Activated CD8-positive, alpha-beta memory T cell treated with anti-CD3 and anti-CD28 coated beads, Interleukin-2, amount 10 ng/mL, durations not matched to agents 7 days and 5 days (primary cell): ENCODE measurements around the gene PTPN7. TPM values are rescaled to one million over a fixed set of nuclear protein-coding genes. Genes with fewer than 3 reads are reported as not detected.
"Not testable (repeated sequence)": the region's sequence is repeated elsewhere in the genome, so short reads cannot be mapped to it uniquely, and the experiment has no call there.

Experiments used
- ATAC-seq: fragments of 150-1000 bp; cut with Tn5 transposase; one replicate; pipeline ENCODE4 v1.10.0; 2021; ENCODE audit warnings: moderate library complexity
- CTCF ChIA-PET: fragments of 350-600 bp; sonication (Branson Sonifier 250); formaldehyde crosslinking; loops from one replicate; lab custom pipeline; 2021; ENCODE audit warnings: antibody characterized with exemption; lab: Charles Lee
- DNase-seq: peaks from one replicate; pipeline ENCODE4 v3.0.0-alpha.2; 2020
- H3K27ac Mint-ChIP-seq: one replicate; pipeline ENCODE4 v1.8.0; 2021; ENCODE audit warnings: mild to moderate bottlenecking, mixed read lengths
- H3K27me3 Mint-ChIP-seq: one replicate; pipeline ENCODE4 v1.8.0; 2021; ENCODE audit warnings: mixed read lengths
- H3K36me3 Mint-ChIP-seq: one replicate; pipeline ENCODE4 v1.8.0; 2021; ENCODE audit warnings: mild to moderate bottlenecking, mixed read lengths
- H3K4me1 Mint-ChIP-seq: one replicate; pipeline ENCODE4 v1.8.0; 2021; ENCODE audit warnings: mixed read lengths
- H3K4me3 Mint-ChIP-seq: one replicate; pipeline ENCODE4 v1.8.0; 2021; ENCODE audit warnings: mild to moderate bottlenecking, moderate library complexity, mixed read lengths
- H3K9me3 Mint-ChIP-seq: one replicate; pipeline ENCODE4 v1.8.0; 2022; ENCODE audit warnings: low read depth, mixed read lengths
- total RNA-seq, 2 experiments: library from RNA; stranded (reverse); gene quantifications; one replicate each; pipeline ENCODE4 v1.2.3, GENCODE V29; 2021

Gene PTPN7
- total RNA-seq, 2 experiments from 2014 or later = 228 to 410 TPM

GRCh38 chr1:202171292-202172014 is 11.1 kb upstream of the PTPN7 start:
- peaks cover 13% of the 10 kb centered on the region for H3K4me1 Mint-ChIP-seq
- DNase-seq = no peak
- no peak for ATAC-seq
- H3K27ac Mint-ChIP-seq = no peak overlapping the region
- no peak overlapping the region for H3K4me3 Mint-ChIP-seq
- no peaks in the 10 kb centered on the region for H3K9me3 Mint-ChIP-seq
- H3K36me3 Mint-ChIP-seq = no peaks in the 10 kb centered on the region
- no peaks in the 10 kb centered on the region for H3K27me3 Mint-ChIP-seq
- CTCF ChIA-PET = interaction anchor here (0.5 to 2.6 kb wide), 6 partner anchors 9 to 17 kb away, joined by 3 to 26 read pairs (median 4); partner anchors contain the start of gene PTPN7

GRCh38 chr1:202170726-202171125 is 10.3 kb upstream of the PTPN7 start:
- peaks cover 20% of the 10 kb centered on the region for H3K4me1 Mint-ChIP-seq
- no peaks in the 10 kb centered on the region for H3K27me3 Mint-ChIP-seq
- no peaks in the 10 kb centered on the region for H3K9me3 Mint-ChIP-seq
- no peaks in the 10 kb centered on the region for H3K36me3 Mint-ChIP-seq
- no peak overlapping the region for H3K4me3 Mint-ChIP-seq
- no peak overlapping the region for H3K27ac Mint-ChIP-seq
- ATAC-seq (no peak), DNase-seq (no peak)
- CTCF ChIA-PET = interaction anchor here (0.7 to 2.6 kb wide), 7 partner anchors 9 to 143 kb away, joined by 3 to 26 read pairs (median 4); partner anchors contain the start of gene PTPN7

- no peaks in the 10 kb centered on the region for H3K9me3 Mint-ChIP-seq
- CTCF ChIA-PET = no interaction called here
- H3K36me3 Mint-ChIP-seq = no peaks in the 10 kb centered on the region
- H3K4me1 Mint-ChIP-seq = peaks cover 39% of the 10 kb centered on the region
- DNase-seq (no peak), ATAC-seq (no peak)
- H3K4me3 Mint-ChIP-seq = no peak overlapping the region
- H3K27me3 Mint-ChIP-seq = no peaks in the 10 kb centered on the region
- H3K27ac Mint-ChIP-seq = no peak overlapping the region
Measured at GRCh38 chr1:202168861-202169260, 8.5 kb upstream of the PTPN7 start.

- H3K36me3 Mint-ChIP-seq = no peaks in the 10 kb centered on the region
- no peaks in the 10 kb centered on the region for H3K9me3 Mint-ChIP-seq
- no peaks in the 10 kb centered on the region for H3K27me3 Mint-ChIP-seq
- CTCF ChIA-PET = interaction anchor here (3.4 kb wide), 1 partner anchor 13 kb away, joined by 22 read pairs; no protein-coding TSS in a partner anchor
- DNase-seq (no peak), ATAC-seq (no peak)
- no peak overlapping the region for H3K27ac Mint-ChIP-seq
- H3K4me3 Mint-ChIP-seq = no peak overlapping the region
- peaks cover 49% of the 10 kb centered on the region for H3K4me1 Mint-ChIP-seq
Measured at GRCh38 chr1:202167708-202168415, 7.5 kb upstream of the PTPN7 start.

GRCh38 chr1:202167054-202167453 is 6.7 kb upstream of the PTPN7 start:
- not testable (repeated sequence) for H3K27me3 Mint-ChIP-seq, H3K9me3 Mint-ChIP-seq, H3K4me3 Mint-ChIP-seq, DNase-seq, ATAC-seq, H3K36me3 Mint-ChIP-seq
- Mint-ChIP-seq H3K27ac (peak overlapping the region; percentile 28), H3K4me1 (peaks cover 57% of the 10 kb centered on the region)
- CTCF ChIA-PET = interaction anchor here (3.4 kb wide), 1 partner anchor 12 kb away, joined by 22 read pairs; no protein-coding TSS in a partner anchor

- no peaks in the 10 kb centered on the region for H3K27me3 Mint-ChIP-seq
- H3K27ac Mint-ChIP-seq = peak overlapping the region; percentile 79
- no peaks in the 10 kb centered on the region for H3K9me3 Mint-ChIP-seq
- DNase-seq = no peak
- CTCF ChIA-PET = interaction anchor here (1.3 to 3.4 kb wide), 2 partner anchors 11 to 270 kb away, joined by 3 to 22 read pairs; no protein-coding TSS in a partner anchor
- no peaks in the 10 kb centered on the region for H3K36me3 Mint-ChIP-seq
- H3K4me3 Mint-ChIP-seq = no peak overlapping the region
- no peak for ATAC-seq
- H3K4me1 Mint-ChIP-seq = peaks cover 64% of the 10 kb centered on the region
Measured at GRCh38 chr1:202165942-202166843, 5.8 kb upstream of the PTPN7 start.

- H3K4me1 Mint-ChIP-seq = peaks cover 59% of the 10 kb centered on the region
- no peaks in the 10 kb centered on the region for H3K36me3 Mint-ChIP-seq
- CTCF ChIA-PET = interaction anchor here (1.3 to 6.2 kb wide), 3 partner anchors 10 to 269 kb away, joined by 3 to 32 read pairs (median 22); no protein-coding TSS in a partner anchor
- ATAC-seq (no peak), DNase-seq (peak; percentile 55)
- H3K9me3 Mint-ChIP-seq = no peaks in the 10 kb centered on the region
- H3K27me3 Mint-ChIP-seq = no peaks in the 10 kb centered on the region
- peak overlapping the region; percentile 79 for H3K27ac Mint-ChIP-seq
- peak overlapping the region; percentile 56 for H3K4me3 Mint-ChIP-seq
Measured at GRCh38 chr1:202165267-202165941, 5.0 kb upstream of the PTPN7 start.

- DNase-seq (peak; percentile 91), ATAC-seq (peak; percentile 49)
- peaks cover 3% of the 10 kb centered on the region for H3K36me3 Mint-ChIP-seq
- peak overlapping the region; percentile 56 for H3K4me3 Mint-ChIP-seq
- H3K27ac Mint-ChIP-seq = peak overlapping the region; percentile 79
- no peaks in the 10 kb centered on the region for H3K9me3 Mint-ChIP-seq
- peaks cover 60% of the 10 kb centered on the region for H3K4me1 Mint-ChIP-seq
- CTCF ChIA-PET = interaction anchor here (3.4 to 6.2 kb wide), 2 partner anchors 9 to 19 kb away, joined by 22 to 32 read pairs; no protein-coding TSS in a partner anchor
- no peaks in the 10 kb centered on the region for H3K27me3 Mint-ChIP-seq
Measured at GRCh38 chr1:202164271-202165037, 4.1 kb upstream of the PTPN7 start.

- H3K27ac Mint-ChIP-seq = peak overlapping the region; percentile 99
- H3K36me3 Mint-ChIP-seq = peaks cover 12% of the 10 kb centered on the region
- H3K27me3 Mint-ChIP-seq = no peaks in the 10 kb centered on the region
- H3K4me1 Mint-ChIP-seq = peaks cover 64% of the 10 kb centered on the region
- CTCF ChIA-PET = interaction anchor here (0.9 to 6.2 kb wide), 8 partner anchors 8 to 178 kb away, joined by 3 to 32 read pairs (median 10); partner anchors contain the start of genes LGR6 and UBE2T
- DNase-seq (peak; percentile 54), ATAC-seq (no peak)
- H3K9me3 Mint-ChIP-seq = no peaks in the 10 kb centered on the region
- H3K4me3 Mint-ChIP-seq = peak overlapping the region; percentile 98
Measured at GRCh38 chr1:202163281-202164270, 3.2 kb upstream of the PTPN7 start.

GRCh38 chr1:202162418-202163280 is 2.2 kb upstream of the PTPN7 start:
- CTCF ChIA-PET = interaction anchor here (0.6 to 6.2 kb wide), 12 partner anchors 8 to 180 kb away, joined by 3 to 32 read pairs (median 3); partner anchors contain the start of genes LGR6 and UBE2T
- H3K4me3 Mint-ChIP-seq = peak overlapping the region; percentile 98

More at GRCh38 chr1:202162418-202163280, 2.2 kb upstream of the PTPN7 start:
- no peaks in the 10 kb centered on the region for H3K27me3 Mint-ChIP-seq
- DNase-seq (peak; percentile 65), ATAC-seq (peak; percentile 25)
- peaks cover 72% of the 10 kb centered on the region for H3K4me1 Mint-ChIP-seq
- H3K36me3 Mint-ChIP-seq = peaks cover 18% of the 10 kb centered on the region
- H3K9me3 Mint-ChIP-seq = no peaks in the 10 kb centered on the region
- peak overlapping the region; percentile 99 for H3K27ac Mint-ChIP-seq
